Glutamatergic neuron (in vitro differentiated cells): Measurements from ENCODE around the gene FGF10. TPM values are rescaled to one million over a fixed set of nuclear protein-coding genes. Genes with fewer than 3 reads are reported as not detected.

Experiments used
- DNase-seq: peaks from one replicate; pipeline ENCODE4 v3.0.0; 2022
- H3K27ac Mint-ChIP-seq: one replicate; pipeline ENCODE4 v1.8.0; 2020; ENCODE audit warnings: mild to moderate bottlenecking, mixed read lengths, inconsistent platforms; ENCODE audit not compliant: unreplicated experiment
- H3K27me3 Mint-ChIP-seq: one replicate; pipeline ENCODE4 v1.8.0; 2020; ENCODE audit warnings: mild to moderate bottlenecking, moderate library complexity, mixed read lengths, inconsistent platforms; ENCODE audit not compliant: unreplicated experiment
- H3K36me3 Mint-ChIP-seq: one replicate; pipeline ENCODE4 v1.8.0; 2020; ENCODE audit warnings: mild to moderate bottlenecking, mixed read lengths, inconsistent platforms; ENCODE audit not compliant: unreplicated experiment
- H3K4me1 Mint-ChIP-seq: one replicate; pipeline ENCODE4 v1.8.0; 2020; ENCODE audit warnings: mild to moderate bottlenecking, low read depth, mixed read lengths, inconsistent platforms; ENCODE audit not compliant: unreplicated experiment
- H3K4me3 Mint-ChIP-seq: one replicate; pipeline ENCODE4 v1.8.0; 2020; ENCODE audit warnings: mild to moderate bottlenecking, mixed read lengths, inconsistent platforms; ENCODE audit not compliant: unreplicated experiment
- H3K9me3 Mint-ChIP-seq: one replicate; pipeline ENCODE4 v1.8.0; 2020; ENCODE audit warnings: mild to moderate bottlenecking, moderate library complexity, mixed read lengths, inconsistent platforms; ENCODE audit not compliant: unreplicated experiment
- total RNA-seq: library from RNA; stranded (reverse); fragmentation: NEBNext Ultra II Directional; extraction: Animal tissue kit (Norgen Biotek cat#: 25700); gene quantifications from one replicate; pipeline ENCODE4 v1.2.1, GENCODE V29; 2021; ENCODE audit not compliant: unreplicated experiment
- TF ChIP-seq, protein P1 (sequence below): fragments of 200-600 bp; sonication (generic); IDR thresholded peaks from one replicate; pipeline ENCODE4 v1.5.0; 2021; ENCODE audit not compliant: partially characterized antibody, unreplicated experiment

FGF10 gene
- total RNA-seq, 1 donor from 2014 or later, result not detected

DNA sequence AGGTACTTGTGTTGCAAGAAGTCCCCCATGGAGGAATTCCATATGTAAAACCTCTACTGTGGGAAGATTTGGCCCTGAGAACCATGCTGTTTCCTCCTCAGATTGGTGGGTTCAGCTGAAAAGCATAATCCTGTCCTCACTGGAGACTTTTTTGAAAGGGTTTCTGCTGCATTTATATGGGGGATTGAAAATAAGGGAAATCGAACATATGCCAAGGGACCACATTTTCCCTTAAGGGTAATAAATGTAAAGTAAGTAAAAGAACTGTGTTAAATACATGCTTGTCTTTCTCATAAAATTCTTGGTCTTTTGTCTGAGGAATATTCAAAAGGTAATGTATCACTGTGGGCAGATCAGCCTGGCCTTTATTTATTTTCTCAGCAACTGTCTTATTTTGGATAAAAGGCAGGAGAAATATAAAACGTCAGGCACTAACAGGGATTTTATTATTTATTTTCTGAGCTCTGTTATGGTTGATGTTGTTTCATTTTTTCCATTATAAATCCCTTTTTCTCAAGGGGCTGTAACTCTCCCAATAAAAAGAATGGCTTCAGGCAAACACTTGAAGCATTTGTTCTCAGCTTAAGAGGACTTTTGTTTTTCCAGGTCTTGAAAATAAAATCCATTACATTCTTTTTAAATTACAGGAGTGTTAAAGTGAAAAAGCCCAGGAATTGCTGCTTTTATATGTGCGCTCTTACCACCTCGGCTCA, 131.4 kb downstream of the FGF10 start:
- no peak overlapping the region for H3K4me3 Mint-ChIP-seq
- H3K27ac Mint-ChIP-seq, result no peak overlapping the region
- H3K9me3 Mint-ChIP-seq, result peaks cover 2% of the 10 kb centered on the region
- H3K27me3 Mint-ChIP-seq, result no peaks in the 10 kb centered on the region
- DNase-seq, result no peak
- peaks cover 11% of the 10 kb centered on the region for H3K4me1 Mint-ChIP-seq
- TF ChIP-seq, protein P1, sequence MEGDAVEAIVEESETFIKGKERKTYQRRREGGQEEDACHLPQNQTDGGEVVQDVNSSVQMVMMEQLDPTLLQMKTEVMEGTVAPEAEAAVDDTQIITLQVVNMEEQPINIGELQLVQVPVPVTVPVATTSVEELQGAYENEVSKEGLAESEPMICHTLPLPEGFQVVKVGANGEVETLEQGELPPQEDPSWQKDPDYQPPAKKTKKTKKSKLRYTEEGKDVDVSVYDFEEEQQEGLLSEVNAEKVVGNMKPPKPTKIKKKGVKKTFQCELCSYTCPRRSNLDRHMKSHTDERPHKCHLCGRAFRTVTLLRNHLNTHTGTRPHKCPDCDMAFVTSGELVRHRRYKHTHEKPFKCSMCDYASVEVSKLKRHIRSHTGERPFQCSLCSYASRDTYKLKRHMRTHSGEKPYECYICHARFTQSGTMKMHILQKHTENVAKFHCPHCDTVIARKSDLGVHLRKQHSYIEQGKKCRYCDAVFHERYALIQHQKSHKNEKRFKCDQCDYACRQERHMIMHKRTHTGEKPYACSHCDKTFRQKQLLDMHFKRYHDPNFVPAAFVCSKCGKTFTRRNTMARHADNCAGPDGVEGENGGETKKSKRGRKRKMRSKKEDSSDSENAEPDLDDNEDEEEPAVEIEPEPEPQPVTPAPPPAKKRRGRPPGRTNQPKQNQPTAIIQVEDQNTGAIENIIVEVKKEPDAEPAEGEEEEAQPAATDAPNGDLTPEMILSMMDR, result no peak
- no peaks in the 10 kb centered on the region for H3K36me3 Mint-ChIP-seq

DNA sequence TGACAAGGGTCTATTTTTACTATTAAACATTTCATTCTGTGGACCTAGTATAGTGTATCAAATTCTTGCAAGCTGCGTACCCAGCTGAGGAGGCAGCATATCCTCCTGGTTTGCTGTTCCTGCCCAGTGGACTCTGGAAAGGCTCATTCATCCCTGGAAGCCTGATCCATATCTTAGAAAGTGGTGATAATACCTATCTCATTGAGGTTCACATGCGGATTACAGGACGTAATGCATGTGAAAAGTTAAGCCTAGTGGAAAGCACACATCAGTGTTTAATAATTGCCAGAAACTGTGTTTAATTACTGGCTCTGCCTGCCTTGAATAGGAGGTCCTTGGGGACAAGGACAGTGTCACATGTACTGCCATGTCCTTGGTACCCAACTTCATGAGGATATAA, 132.0 kb downstream of the FGF10 start:
- Mint-ChIP-seq H3K36me3 (no peaks in the 10 kb centered on the region), H3K9me3 (peaks cover 2% of the 10 kb centered on the region), H3K4me1 (peaks cover 11% of the 10 kb centered on the region), H3K27me3 (no peaks in the 10 kb centered on the region), H3K27ac (no peak overlapping the region), H3K4me3 (no peak overlapping the region)
- no peak for DNase-seq
- TF ChIP-seq, protein P1, result no peak
